Urothelium cell line (cell line): ENCODE measurements around the gene SNPH.
"Not testable (repeated sequence)": the region's sequence is repeated elsewhere in the genome, so short reads cannot be mapped to it uniquely, and the experiment has no call there.

Source experiments
- DNase-seq: peaks from one replicate; pipeline ENCODE4 v3.0.0; 2011; ENCODE audit warnings: low spot score, mixed read lengths
- FAIRE-seq: peaks from 2 replicates; lab custom pipeline; 2011; peaks lifted over from hg19 to GRCh38; lab: Jason Lieb, UNC

Gene SNPH

GRCh38 chr20:1334761-1335160, 68.7 kb downstream of the SNPH start:
- DNase-seq (no peak), FAIRE-seq (no peak)

GRCh38 chr20:1335961-1336698, 70.0 kb downstream of the SNPH start:
- FAIRE-seq, result no peak
- DNase-seq, result no peak

- DNase-seq (no peak), FAIRE-seq (peak; percentile 17)
These were observed 70.7 kb downstream of the SNPH start for GRCh38 chr20:1336699-1337367.

GRCh38 chr20:1337441-1337840, 71.3 kb downstream of the SNPH start:
- FAIRE-seq, result no peak
- DNase-seq, result no peak

GRCh38 chr20:1338096-1338495, 72.0 kb downstream of the SNPH start:
- DNase-seq (no peak), FAIRE-seq (no peak)

GRCh38 chr20:1338801-1339200, 72.7 kb downstream of the SNPH start:
- no peak for FAIRE-seq
- no peak for DNase-seq

GRCh38 chr20:1341561-1342265, 75.6 kb downstream of the SNPH start:
- FAIRE-seq, result no peak
- DNase-seq, result no peak

GRCh38 chr20:1343446-1344124, 77.5 kb downstream of the SNPH start:
- not testable (repeated sequence) for DNase-seq, FAIRE-seq

- no peak for DNase-seq
- FAIRE-seq, result no peak
These were observed 79.1 kb downstream of the SNPH start for GRCh38 chr20:1345030-1345755.

- FAIRE-seq (no peak), DNase-seq (no peak)
These were observed 79.6 kb downstream of the SNPH start for GRCh38 chr20:1345756-1346093.

- FAIRE-seq, result no peak
These were observed 80.3 kb downstream of the SNPH start for GRCh38 chr20:1346315-1346969.

GRCh38 chr20:1353956-1354355, 87.9 kb downstream of the SNPH start:
- FAIRE-seq (no peak), DNase-seq (no peak)

More at GRCh38 chr20:1346315-1346969, 80.3 kb downstream of the SNPH start:
- no peak for DNase-seq

- FAIRE-seq (no peak), DNase-seq (no peak)
These were observed 92.0 kb downstream of the SNPH start for GRCh38 chr20:1357921-1358671.
